SU-DHL-6 (cell line): Measurements from ENCODE around the gene WNT3A.

ENCODE experiments used
- EZH2phosphoT487 ChIP-seq: fragments of 200-600 bp; sonication (generic), shearing (Covaris generic); conservative IDR thresholded peaks from 2 replicates; pipeline ENCODE4 v1.6.1; 2018; ENCODE audit warnings: mild to moderate bottlenecking, antibody characterized with exemption, low read length, moderate library complexity, mixed read lengths
- TF ChIP-seq, protein P1 (sequence below): fragments of 200-600 bp; sonication (generic); IDR thresholded peaks from one replicate; pipeline ENCODE4 v1.5.1; 2017; ENCODE audit warnings: antibody characterized with exemption, mild to moderate bottlenecking, low read length, moderate library complexity; ENCODE audit not compliant: insufficient read depth, poor library complexity, severe bottlenecking

DNA sequence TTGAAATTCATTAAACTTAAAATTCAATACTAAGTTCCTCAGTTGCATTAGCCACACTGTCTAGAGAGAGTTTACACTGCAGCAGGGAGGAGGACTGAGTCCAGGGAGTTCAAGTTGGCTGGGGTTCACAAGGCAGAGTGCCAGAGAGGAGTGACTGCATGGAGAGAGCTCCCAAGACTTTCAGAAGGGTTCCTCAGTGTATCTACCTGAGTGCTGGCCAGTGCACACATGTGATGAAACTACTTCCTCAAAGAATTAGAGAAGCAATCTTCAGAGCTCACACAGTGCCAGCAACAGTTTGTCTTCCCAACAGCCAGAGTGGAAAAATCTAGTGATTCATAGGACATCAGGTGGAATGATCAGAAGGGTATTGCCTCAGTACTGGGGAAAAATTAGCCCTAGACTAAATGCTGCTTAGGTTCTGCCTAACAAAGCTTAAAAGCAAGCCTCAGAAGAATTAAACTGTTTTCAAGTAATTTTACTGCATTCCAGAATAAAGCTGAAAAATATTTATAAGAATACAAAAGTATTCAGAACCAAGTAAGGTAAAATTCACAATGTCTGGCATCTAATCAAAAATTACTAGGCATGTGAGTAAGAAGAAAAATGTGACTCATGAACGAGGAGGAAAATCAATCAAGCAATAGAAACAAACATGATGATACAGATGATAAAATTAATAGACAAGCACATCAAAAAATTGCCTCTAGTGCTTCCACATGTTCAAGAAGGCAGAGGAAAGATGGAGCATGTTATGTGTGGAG is 10.4 kb upstream of the WNT3A start:
- TF ChIP-seq, protein P1, sequence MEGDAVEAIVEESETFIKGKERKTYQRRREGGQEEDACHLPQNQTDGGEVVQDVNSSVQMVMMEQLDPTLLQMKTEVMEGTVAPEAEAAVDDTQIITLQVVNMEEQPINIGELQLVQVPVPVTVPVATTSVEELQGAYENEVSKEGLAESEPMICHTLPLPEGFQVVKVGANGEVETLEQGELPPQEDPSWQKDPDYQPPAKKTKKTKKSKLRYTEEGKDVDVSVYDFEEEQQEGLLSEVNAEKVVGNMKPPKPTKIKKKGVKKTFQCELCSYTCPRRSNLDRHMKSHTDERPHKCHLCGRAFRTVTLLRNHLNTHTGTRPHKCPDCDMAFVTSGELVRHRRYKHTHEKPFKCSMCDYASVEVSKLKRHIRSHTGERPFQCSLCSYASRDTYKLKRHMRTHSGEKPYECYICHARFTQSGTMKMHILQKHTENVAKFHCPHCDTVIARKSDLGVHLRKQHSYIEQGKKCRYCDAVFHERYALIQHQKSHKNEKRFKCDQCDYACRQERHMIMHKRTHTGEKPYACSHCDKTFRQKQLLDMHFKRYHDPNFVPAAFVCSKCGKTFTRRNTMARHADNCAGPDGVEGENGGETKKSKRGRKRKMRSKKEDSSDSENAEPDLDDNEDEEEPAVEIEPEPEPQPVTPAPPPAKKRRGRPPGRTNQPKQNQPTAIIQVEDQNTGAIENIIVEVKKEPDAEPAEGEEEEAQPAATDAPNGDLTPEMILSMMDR = no peak
- no peak for TF ChIP-seq EZH2phosphoT487
